Kidney (tissue), 14 donors: ENCODE data around the gene ROR2. TPM values are rescaled to one million over a fixed set of nuclear protein-coding genes. Genes with fewer than 3 reads are reported as not detected.
A peak's percentile ranks its signal among the peaks of the same experiment; 100 is the strongest.

Experiments
- DNase-seq, 5 donors: peaks; one replicate each; pipeline ENCODE4 v3.0.0-alpha.2; 2013 to 2020
- FAIRE-seq: peaks from 2 replicates; lab custom pipeline; 2012; peaks lifted over from hg19 to GRCh38; lab: Jason Lieb, UNC
- H3K27ac ChIP-seq, 2 donors: one replicate each; pipeline ENCODE4 v1.7.0; 2013; ENCODE audit warnings: low read depth in 2 of 2, low read length in 2 of 2, inconsistent platforms in 1 of 2
- H3K27me3 ChIP-seq: one replicate; pipeline ENCODE4 v1.7.1; 2013; ENCODE audit warnings: low read length, inconsistent platforms; ENCODE audit not compliant: control insufficient read depth, insufficient read depth
- H3K36me3 ChIP-seq, 3 donors: one replicate each; pipeline versions ENCODE4 v1.7.0 to v1.7.1; 2013; ENCODE audit warnings: low read length in 3 of 3, control low read depth in 1 of 3, inconsistent platforms in 1 of 3; ENCODE audit not compliant: insufficient read depth in 3 of 3, control insufficient read depth in 2 of 3
- H3K4me1 ChIP-seq, 3 donors: one replicate each; pipeline versions ENCODE4 v1.7.0 to v1.7.1; 2013; ENCODE audit warnings: low read length in 3 of 3, inconsistent platforms in 1 of 3, low read depth in 1 of 3; ENCODE audit not compliant: control insufficient read depth in 2 of 3, insufficient read depth in 2 of 3
- H3K4me3 ChIP-seq, 3 donors: one replicate each; pipeline versions ENCODE4 v1.7.0 to v1.8.1; 2013; ENCODE audit warnings: low read length in 3 of 3, control low read depth in 1 of 3, inconsistent platforms in 1 of 3
- H3K9ac ChIP-seq, 3 donors: one replicate each; pipeline versions ENCODE4 v1.7.0 to v1.7.1; 2013; ENCODE audit warnings: low read length in 3 of 3, control low read depth in 1 of 3, inconsistent platforms in 1 of 3
- H3K9me3 ChIP-seq, 3 donors: one replicate each; pipeline versions ENCODE4 v1.7.0 to v1.7.1; 2013; ENCODE audit warnings: low read length in 3 of 3, control low read depth in 1 of 3, inconsistent platforms in 1 of 3; ENCODE audit not compliant: control insufficient read depth in 2 of 3, insufficient read depth in 1 of 3
- CTCF ChIP-seq: IDR thresholded peaks from 3 replicates; pipeline ENCODE4 v1.5.1; 2012; ENCODE audit warnings: mild to moderate bottlenecking, moderate library complexity, borderline replicate concordance; ENCODE audit not compliant: insufficient read depth; ENCODE audit errors: extremely low read depth
- intact Hi-C: fragments of 100-400 bp; cut with DNase I; formaldehyde crosslinking; loops from one replicate; pipeline ENCODE4 v1.11.1; 2022
- polyA plus RNA-seq: library from polyadenylated mRNA; stranded (reverse); fragments of 350-450 nt; fragmentation: Illumina TruSeq; extraction: RNeasy Lipid Tissue Mini Kit (QIAGEN cat#74804); gene quantifications from one replicate; pipeline ENCODE4 v1.2.3, GENCODE V29; 2014; ENCODE audit warnings: low read depth, low replicate concordance; ENCODE audit not compliant: insufficient read depth
- total RNA-seq: library from RNA; stranded (reverse); fragmentation: NEBNext Ultra II Directional; extraction: Animal tissue kit (Norgen Biotek cat#: 25700); gene quantifications from one replicate; pipeline ENCODE4 v1.2.1, GENCODE V29; 2021
- donor health status: control.
- donor health status: control.
- donor health status: control.
- donor health status: control.
- donor health status: control.
- donor health status: DM: yes; HTN: yes; CAD: no.
- donor health status: Normal renal cell carcinoma (clear cell type).

The ROR2 gene
- total and polyA plus RNA-seq, 2 donors from 2014 or later, result 1.5 to 5.7 TPM

- no peaks in the 10 kb centered on the region for H3K36me3 ChIP-seq
- no peak overlapping the region for H3K4me3 ChIP-seq
- H3K9ac ChIP-seq, result no peak overlapping the region
- no peak overlapping the region for H3K27ac ChIP-seq
- peaks cover 10 to 32% (median 17%) of the 10 kb centered on the region in 3 donors for H3K4me1 ChIP-seq
- DNase-seq (peak; percentile 40 to 79 (median 64)), FAIRE-seq (no peak)
- no peaks in the 10 kb centered on the region for H3K27me3 ChIP-seq
- TF ChIP-seq CTCF, result no peak
- no peaks in the 10 kb centered on the region for H3K9me3 ChIP-seq
- intact Hi-C loops, result no loop called here
Observed at GRCh38 chr9:91900055-91900796, 49.8 kb downstream of the ROR2 start.

- no peak overlapping the region for H3K27ac ChIP-seq
- no peak for TF ChIP-seq CTCF
- DNase-seq (no peak), FAIRE-seq (no peak)
- H3K36me3 ChIP-seq, result no peaks in the 10 kb centered on the region
- intact Hi-C loops, result no loop called here
- no peak overlapping the region for H3K4me3 ChIP-seq
- H3K9me3 ChIP-seq, result no peaks in the 10 kb centered on the region
- no peaks in the 10 kb centered on the region for H3K27me3 ChIP-seq
- no peak overlapping the region for H3K9ac ChIP-seq
- peaks cover 10 to 29% (median 17%) of the 10 kb centered on the region in 3 donors for H3K4me1 ChIP-seq
Observed at GRCh38 chr9:91899594-91899993, 50.4 kb downstream of the ROR2 start.

- H3K27ac ChIP-seq, result no peak overlapping the region
- DNase-seq (no peak), FAIRE-seq (no peak)
- no peaks in the 10 kb centered on the region for H3K9me3 ChIP-seq
- H3K9ac ChIP-seq, result no peak overlapping the region
- intact Hi-C loops, result no loop called here
- no peaks in the 10 kb centered on the region for H3K27me3 ChIP-seq
- no peak for TF ChIP-seq CTCF
- H3K4me1 ChIP-seq, result peaks cover 10 to 29% (median 17%) of the 10 kb centered on the region in 3 donors
- H3K4me3 ChIP-seq, result no peak overlapping the region
- H3K36me3 ChIP-seq, result no peaks in the 10 kb centered on the region
Observed at GRCh38 chr9:91899219-91899563, 50.8 kb downstream of the ROR2 start.
